NCI-H1105 (cell line): ENCODE measurements around the gene PTPRH.
"Not testable (repeated sequence)": the region's sequence is repeated elsewhere in the genome, so short reads cannot be mapped to it uniquely, and the experiment has no call there.

ENCODE experiments used
- DNase-seq: peaks from one replicate; lab custom pipeline; 2025; lab: John Stamatoyannopoulos, UW

The PTPRH gene

GRCh38 chr19:55224679-55225414 is 15.5 kb upstream of the PTPRH start:
- not testable (repeated sequence) for DNase-seq

GRCh38 chr19:55224038-55224665 is 14.9 kb upstream of the PTPRH start:
- DNase-seq: no peak

- no peak for DNase-seq
Observed at GRCh38 chr19:55223291-55224037, 14.2 kb upstream of the PTPRH start.

DNA sequence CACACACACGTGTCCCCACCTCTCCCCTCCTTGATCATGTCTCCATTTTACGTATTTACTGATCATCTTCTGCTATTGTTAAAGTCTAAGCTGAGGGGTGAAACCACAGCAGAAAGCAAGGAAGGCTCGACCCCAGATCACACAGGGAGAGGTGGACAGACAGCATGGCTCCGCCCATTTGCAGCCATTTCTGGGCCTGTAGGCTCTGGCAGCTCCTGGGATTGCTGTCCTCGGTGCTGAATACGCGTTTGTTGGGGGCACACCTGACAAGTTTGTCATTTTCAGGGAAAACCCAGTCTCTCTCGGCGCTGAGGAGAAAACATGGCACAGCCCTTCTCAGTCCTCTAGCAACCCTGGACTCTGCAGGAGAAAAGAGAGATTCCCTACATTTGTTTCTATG is 11.2 kb upstream of the PTPRH start:
- no peak for DNase-seq

DNA sequence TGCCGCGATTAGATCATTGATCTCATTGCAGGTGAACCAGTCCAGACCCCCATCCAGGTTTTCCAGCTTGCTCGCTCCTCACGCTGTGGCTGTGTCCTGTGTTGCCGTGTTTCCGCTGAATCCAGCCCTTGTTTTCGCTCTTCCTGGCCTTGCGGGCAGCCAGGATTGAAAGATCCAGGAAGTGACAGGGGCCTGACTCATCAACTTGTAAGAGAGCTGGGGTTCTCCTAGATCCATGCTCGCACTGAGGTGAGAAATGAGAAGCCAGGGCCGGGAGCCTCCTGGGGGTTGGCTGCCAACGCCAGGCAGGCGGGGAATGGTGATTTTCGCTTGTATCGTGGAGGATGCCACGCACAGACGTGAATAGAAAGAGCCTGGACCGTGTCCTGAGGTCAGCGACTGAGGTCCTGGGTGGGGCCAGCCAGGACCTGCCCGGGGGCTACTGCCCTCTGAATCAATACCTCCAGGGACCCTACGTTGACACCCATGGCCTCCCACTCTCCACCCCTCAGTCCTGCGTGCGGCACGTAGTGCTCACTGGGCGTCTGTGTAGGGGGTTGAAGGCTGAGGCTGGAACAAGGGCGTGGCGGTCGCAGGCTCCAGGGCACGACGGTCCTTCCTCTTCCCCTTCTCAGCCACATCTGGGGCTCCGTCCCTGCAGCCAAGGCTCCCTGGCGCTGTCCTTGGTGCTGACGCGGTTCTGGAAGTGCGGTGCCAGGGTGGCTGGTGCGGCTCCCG is 7.3 kb upstream of the PTPRH start:
- DNase-seq: peak; percentile 94

DNA sequence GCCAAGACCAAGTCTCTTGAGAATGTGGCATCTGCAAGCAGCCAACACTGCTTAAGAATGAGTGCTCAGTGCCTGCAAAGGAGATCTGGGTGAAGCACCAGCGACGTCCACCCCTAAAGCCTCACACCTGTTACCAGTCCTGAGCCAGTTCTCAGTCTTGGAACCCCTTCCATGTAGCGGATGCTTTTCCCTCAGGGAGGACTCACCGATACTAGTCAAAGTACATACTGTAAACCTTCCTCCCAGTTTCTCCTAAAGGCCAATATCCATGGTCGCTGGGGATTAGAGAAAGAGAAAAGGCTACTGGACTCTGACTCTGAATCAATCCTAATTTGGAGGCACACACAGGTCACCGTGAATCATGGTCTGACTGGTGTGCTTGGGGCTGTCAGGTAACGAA is 4.2 kb upstream of the PTPRH start:
- no peak for DNase-seq

GRCh38 chr19:55212447-55212846 is 3.1 kb upstream of the PTPRH start:
- DNase-seq: no peak

DNA sequence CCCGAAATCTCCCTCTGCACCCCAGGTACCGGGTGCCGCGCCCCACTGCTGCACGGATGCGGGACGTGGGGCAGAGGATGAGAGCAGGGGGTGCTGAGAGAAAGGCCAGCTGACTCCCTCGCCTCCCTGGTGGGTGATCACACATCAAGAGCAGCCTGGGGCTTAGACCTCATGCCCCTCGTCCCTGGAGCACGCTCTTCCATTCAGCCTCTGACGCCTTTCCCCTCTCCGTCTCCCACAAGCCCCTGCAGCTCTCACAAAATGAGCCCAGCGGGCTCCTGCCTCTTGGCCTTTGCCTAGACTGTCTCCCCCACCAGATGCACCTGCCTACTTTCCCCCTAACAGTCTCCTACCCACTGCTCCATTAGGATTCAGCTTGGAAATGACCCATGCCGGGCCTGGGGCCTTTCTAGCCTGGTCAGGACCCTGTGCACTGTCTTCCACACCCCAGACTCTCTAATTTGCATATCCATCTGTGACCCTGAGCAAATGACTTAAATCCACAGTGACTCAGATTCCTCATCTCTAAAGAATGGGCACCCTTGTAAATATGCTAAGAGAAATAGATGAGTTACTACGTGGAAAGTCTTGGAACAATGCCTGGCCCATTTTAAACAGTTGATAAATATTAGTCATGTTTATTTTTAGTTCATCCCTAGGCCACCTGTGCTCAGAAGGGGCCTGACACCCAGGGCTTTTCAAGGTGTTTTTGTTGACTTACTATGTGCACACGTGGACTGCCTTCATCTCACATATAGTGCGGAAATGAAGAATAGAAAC is 582 bp upstream of the PTPRH start:
- no peak for DNase-seq

- no peak for DNase-seq
Observed at GRCh38 chr19:55206664-55207500, 2.4 kb downstream of the PTPRH start.

DNA sequence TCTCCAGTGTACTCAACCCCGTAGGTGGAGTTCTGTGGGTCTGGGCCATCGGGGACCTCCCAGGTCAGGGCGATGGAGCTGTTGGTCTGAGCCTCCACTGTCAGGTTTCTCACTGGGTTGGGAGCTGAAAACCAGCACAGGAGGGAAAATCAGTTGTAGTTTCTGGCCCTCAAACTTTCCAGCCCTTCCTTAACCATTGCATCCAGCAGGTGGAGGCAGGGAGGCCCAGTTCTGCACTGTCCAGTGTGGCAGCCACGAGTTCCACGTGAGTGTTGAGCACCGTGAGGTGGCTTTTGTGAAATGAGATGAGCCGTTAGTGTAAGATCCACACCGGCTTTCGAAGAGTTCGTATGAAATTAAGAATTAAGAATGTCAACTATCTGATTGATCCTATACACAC is 7.1 kb downstream of the PTPRH start:
- not testable (repeated sequence) for DNase-seq

DNA sequence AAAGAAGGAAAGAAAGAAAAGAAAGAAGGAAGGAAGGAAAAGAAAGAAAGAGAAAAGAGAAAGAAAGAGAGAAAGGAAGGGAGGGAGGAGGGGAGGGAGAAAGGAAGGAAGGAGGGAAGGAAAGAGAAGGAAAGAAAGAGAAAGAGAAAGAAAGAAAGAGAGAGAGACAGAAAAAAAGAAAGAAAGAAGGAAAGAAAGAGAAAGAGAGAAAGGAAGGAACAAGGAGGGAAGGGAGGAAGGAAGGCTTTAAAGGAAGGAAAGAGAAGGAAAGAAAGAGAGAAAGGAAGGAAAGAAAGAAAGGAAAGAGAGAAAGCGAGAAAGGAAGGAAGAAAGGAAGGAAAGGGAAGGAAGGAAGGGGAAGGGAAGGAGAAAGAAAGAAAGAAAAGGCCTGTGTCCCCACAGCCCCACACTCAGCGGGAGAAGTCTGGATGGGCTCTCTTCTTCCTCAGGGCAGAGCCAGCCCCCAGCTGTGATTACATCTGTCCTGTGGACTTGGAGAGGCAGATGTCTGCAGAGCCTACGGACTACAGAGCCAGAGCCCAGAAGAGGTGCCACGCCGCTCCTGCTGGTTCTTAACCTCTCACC is 9.6 kb downstream of the PTPRH start:
- no peak for DNase-seq

GRCh38 chr19:55198651-55199050 is 10.7 kb downstream of the PTPRH start:
- no peak for DNase-seq

GRCh38 chr19:55197528-55197927 is 11.8 kb downstream of the PTPRH start:
- DNase-seq: no peak

- no peak for DNase-seq
Observed at GRCh38 chr19:55196803-55197202, 12.5 kb downstream of the PTPRH start.

DNA sequence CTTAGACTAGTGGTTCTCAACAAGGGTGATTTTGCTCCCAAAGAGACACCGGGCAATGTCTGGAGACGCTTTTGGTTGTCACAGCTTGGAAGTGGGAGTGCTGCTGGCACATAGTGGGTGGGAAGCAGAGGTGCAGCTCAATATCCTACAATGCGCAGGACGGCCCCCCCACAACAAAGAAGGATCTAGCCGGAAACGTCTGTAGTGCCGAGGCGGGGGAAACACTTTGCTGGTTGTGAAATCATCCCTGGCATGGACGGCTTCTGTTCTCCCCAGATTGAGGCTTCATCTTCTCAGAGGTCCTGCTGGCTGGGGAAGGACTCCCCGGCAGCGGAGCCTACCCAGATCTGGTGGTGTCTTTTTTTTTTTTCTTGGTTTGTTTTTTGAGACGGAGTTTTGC is 15.8 kb downstream of the PTPRH start:
- DNase-seq: no peak

DNA sequence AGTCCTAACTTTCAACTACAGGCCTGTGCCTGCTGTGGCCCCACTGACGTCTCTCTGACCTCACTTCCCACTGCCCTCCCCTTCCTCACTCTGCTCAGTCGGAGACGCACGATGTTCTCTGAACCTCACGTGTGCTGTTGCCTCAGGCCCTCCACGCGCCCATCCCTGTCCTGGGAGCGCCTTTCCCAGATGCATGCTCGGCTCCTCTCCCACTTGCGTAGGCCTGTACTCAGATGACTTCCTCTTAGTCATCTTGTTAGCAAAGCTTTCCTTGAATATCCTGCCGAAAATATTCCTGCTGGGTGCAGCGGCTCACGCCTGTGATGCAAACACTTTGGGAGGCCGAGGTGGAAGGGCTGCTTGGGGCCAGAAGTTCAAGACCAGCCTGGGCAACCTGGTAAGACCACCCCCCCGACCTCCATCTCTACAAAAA is 19.9 kb downstream of the PTPRH start:
- no peak for DNase-seq

- no peak for DNase-seq
Observed at GRCh38 chr19:55188625-55189024, 20.7 kb downstream of the PTPRH start.

DNA sequence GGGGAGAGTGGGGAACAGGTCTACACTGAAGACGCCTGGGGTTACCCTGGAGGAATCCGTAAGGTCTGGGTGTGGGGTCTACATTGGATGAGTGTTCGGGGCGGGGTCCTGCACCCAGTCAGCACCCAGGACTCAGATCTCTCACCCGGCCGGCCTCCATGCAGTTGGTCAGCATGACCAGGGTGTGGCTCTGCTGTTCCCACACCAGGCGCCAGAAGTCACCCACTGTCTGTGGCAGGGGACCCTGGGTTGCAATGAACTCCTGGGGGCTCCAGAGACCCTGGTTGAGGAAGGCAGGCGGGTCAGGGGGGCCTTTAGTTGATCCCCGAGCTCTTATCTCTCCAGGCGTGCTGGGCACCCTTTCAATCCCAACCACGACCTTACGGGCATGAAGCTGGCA is 23.2 kb downstream of the PTPRH start:
- DNase-seq: no peak

DNA sequence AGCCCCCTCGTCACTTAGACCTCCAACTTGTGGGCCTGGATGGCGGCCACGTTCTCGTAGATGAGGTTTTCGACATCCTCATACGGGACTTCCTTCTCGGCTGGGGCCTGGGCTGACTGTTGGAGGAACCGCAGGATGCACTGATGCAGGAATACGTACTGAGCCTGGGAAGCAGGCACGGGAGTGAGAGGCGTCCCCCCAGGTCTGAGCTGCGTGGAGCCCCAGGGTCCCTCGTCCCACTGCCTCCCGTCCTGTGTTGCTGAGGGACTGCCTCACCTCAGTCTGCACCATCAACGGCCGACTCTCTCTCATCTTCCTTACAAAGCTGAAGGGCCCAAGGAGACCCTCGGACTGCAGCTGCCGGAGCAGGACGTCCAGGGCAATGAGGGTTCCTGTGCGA is 27.6 kb downstream of the PTPRH start:
- no peak for DNase-seq
